ENCODE results near the gene LCN6.
"Not testable (repeated sequence)": the region's sequence is repeated elsewhere in the genome, so short reads cannot be mapped to it uniquely, and the experiment has no call there.

LCN6 gene

GRCh38 chr9:136776947-136777346 is 28.6 kb upstream of the LCN6 start:
- DNase-seq (ENCODE audit: low spot score): no peak
- no peak for TF ChIP-seq CTCF (IDR thresholded peaks at IDR 0.05)
- H3K4me3 ChIP-seq: no peak overlapping the region
- no peak overlapping the region for H3K27ac ChIP-seq

DNA sequence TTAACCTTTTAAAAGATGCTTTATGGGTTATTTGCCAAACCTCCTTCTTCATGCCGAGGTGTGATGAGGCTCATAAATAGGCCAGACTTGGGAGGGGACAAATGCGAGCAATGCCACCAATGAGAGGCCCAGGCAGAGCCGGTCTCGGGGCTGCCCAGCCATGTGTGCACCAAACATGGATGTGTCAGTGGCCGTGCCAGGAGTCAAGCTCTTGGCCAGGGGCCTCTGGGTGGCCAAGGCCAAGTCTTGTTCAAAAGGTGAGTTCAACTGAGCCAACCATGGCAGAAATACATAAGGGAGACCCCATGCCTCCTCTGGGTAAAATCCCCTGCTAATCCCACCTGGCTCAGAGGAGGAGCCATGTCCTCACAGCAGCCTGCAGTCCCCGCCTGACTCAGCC is 26.9 kb upstream of the LCN6 start:
- Histone ChIP-seq H3K27ac (no peak overlapping the region), H3K4me3 (no peak overlapping the region)
- TF ChIP-seq CTCF (IDR thresholded peaks at IDR 0.05): no peak
- DNase-seq (ENCODE audit: low spot score): no peak

DNA sequence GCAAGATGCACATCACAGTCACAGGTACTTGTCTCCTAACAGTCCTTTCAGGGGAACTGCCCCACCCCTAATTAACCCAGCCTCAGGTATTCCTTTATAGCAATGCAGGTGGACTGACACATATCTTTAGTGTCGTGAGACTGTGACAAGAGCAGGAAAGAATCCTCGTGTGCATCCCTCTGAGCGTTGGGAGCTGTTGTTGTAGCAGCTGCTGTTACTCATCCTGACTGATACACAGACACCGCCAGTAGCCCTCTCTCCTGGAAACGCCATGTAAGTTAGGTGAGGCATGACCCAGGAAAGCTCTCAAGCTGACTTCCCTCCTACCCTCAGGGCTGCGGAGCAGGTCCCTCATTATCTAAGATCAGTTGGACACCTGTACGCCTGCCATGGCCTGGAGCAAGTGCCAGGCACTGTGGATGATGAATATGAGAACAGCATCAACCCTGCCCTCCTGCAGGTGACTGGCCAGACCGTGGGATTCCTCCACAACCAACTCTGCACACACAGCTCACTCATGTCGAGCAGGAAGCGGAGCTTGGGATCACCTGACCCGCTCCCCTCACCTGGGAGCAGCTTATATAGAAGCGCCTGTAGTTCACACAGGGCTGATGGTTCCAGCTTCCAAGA is 26.2 kb upstream of the LCN6 start:
- Histone ChIP-seq H3K4me3 (no peak overlapping the region), H3K27ac (no peak overlapping the region)
- no peak for TF ChIP-seq CTCF (IDR thresholded peaks at IDR 0.05)
- no peak for DNase-seq (ENCODE audit: low spot score)

DNA sequence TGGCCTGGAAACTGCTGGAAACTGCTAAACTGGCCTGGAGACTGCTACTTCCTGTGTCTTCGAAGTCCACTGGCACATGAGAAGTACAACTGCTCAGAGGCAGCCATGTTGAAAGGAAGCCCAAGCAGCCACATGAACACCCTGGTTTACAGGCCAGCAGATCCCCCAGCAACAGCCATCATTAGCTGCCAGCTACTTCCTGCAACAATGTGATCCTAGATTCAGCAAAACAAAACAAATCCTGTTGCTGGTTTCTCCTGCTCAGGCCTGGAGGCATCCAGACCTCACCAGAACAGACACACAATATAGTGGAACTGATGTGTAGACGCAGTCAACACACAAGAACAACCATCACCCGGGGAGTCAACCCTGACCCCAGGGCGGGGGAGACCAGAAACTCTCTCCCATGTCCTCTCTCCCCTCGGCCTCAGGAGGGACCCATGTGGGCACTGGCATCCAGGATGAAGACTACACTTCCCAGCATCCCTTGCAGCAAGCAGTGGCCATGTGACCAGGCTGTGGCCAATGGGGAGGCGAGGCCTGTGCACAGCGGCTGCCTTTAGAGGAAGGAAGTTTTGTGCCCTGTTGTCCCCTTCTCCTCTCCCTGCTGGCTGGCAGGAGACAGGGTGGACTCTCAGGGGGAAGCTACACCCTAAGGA is 25.2 kb upstream of the LCN6 start:
- no peak overlapping the region for H3K27ac ChIP-seq
- DNase-seq (ENCODE audit: low spot score): no peak
- no peak for TF ChIP-seq CTCF (IDR thresholded peaks at IDR 0.05)
- no peak overlapping the region for H3K4me3 ChIP-seq

DNA sequence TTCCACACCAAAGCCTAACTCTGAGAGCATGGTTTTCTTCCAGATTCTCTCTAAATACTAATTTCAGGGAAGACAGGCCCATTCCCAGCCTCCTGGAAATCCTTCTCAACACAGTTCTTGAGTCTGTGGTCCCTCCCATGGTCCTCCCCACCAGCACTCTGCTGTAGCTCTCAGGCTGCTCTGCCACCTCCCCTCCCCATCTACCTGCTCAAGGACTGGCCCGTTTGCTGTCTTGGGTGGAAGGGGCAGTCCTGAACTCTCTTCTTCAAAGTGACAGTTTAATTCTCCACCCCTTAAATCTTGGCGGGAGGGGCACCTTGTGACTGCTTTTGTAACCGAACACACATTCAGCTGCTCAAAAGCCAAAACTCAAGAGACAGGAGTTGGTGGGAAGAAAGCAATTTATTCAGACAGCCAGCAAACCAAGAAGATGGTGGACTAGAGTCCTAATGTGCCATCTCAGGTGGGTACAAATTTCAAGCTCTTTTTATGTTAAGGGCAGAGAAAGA is 23.6 kb upstream of the LCN6 start:
- no peak for DNase-seq (ENCODE audit: low spot score)
- Histone ChIP-seq H3K27ac (no peak overlapping the region), H3K4me3 (no peak overlapping the region)
- TF ChIP-seq CTCF (IDR thresholded peaks at IDR 0.05): no peak

DNA sequence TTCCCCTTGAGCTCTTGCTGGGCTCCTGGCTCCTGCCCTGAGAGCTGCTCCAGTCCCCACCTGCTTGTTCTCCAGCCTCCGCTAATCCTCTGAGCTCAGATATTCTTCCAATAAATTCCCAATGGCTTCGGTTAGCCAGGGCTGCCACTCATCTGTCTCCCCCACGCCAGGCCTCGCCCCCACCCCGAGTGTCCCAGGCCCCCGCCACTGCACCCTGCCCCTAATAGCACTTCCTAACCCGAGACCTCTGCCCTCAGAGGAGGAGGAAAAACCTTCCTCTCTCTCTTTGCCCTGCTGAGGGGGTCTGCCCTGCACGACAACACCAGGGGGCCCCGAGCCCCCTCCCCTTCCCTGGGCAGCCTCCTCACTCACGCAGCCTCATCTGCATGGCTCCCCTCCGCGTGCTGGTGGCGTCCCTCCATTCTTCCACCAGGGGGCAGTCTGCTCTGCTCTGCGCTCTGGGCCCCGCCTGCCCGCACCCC is 21.4 kb upstream of the LCN6 start:
- peak; percentile 35 for TF ChIP-seq CTCF (IDR thresholded peaks at IDR 0.05)
- Histone ChIP-seq H3K4me3 (no peak overlapping the region), H3K27ac (no peak overlapping the region)
- no peak for DNase-seq (ENCODE audit: low spot score)

GRCh38 chr9:136766410-136767120 is 18.2 kb upstream of the LCN6 start:
- H3K27ac ChIP-seq; H3K4me3 ChIP-seq; DNase-seq (ENCODE audit: low spot score): not testable (repeated sequence)

DNA sequence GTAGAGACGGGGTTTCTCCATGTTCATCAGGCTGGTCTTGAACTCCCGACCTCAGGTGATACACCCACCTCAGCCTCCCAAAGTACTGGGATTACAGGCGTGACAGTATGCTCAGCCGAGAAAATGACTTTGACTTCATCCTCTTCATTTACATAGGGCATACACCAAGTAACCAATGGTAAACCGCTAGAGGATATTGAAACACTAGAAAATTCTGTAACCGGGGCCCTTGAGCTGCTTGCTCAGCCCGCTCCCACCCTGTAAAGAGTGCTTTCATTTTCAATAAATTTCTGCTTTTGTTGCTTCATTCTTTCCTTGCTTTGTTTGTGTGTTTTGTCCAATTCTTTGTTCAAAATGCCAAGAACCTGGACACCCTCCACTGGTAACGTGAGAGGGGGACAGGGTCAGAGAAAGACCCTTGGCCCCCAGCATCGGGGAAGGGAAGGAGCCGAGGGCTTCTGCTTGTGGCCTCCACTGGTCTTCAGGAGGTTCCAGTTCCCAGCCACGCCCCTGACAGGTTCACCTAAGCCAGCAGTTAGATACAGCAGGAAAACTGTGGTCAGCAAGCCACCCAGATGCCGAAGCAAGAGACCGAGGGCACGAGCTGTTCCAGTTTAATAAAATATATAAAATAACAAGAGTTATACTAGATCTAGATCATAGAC is 17.6 kb upstream of the LCN6 start:
- DNase-seq (ENCODE audit: low spot score); H3K27ac ChIP-seq; H3K4me3 ChIP-seq: not testable (repeated sequence)

Data from coronary artery (tissue), 2 donors.